ENCODE results near the gene HIBCH.

- TF ChIP-seq CTCF (IDR thresholded peaks at IDR 0.05; ENCODE audit: low read length) = no peak
- TF ChIP-seq EZH2 (IDR thresholded peaks at IDR 0.05; ENCODE audit: borderline replicate concordance, low read length) = no peak
Observed at GRCh38 chr2:190202604-190203003, 117.0 kb downstream of the HIBCH start.
